CD14-positive monocyte (primary cell): ENCODE measurements around the gene TMEM35B. TPM values are rescaled to one million over a fixed set of nuclear protein-coding genes. Genes with fewer than 3 reads are reported as not detected.

ENCODE experiments used
- DNase-seq, 3 donors: peaks; one replicate each; pipeline ENCODE4 v3.0.0-alpha.2; 2011 to 2022
- H2AFZ ChIP-seq: 2 replicates; pipeline ENCODE4 v1.6.0; 2012; ENCODE audit warnings: mild to moderate bottlenecking, low read depth, low read length, inconsistent platforms; ENCODE audit not compliant: insufficient read depth, poor library complexity, severe bottlenecking
- H3K27ac ChIP-seq, 2 donors: 1 replicate in 1 of 2; 2 replicates in 1 of 2; pipeline ENCODE4 v1.5.1; 2012 to 2013; ENCODE audit warnings: low read length in 2 of 2, control low read depth in 1 of 2, inconsistent platforms in 1 of 2, low read depth in 1 of 2, mild to moderate bottlenecking in 1 of 2
- H3K27me3 ChIP-seq, 2 donors: one replicate each; pipeline versions ENCODE4 v1.6.0 to v1.6.1; 2011 to 2013; ENCODE audit warnings: low read length in 2 of 2; ENCODE audit not compliant: control insufficient read depth in 2 of 2, insufficient read depth in 2 of 2
- H3K36me3 ChIP-seq, 2 donors: replicated peaks in 1 of 2; 1 replicate in 1 of 2; 2 replicates in 1 of 2; pipeline versions ENCODE4 v1.5.1 to v1.6.1; 2012 to 2013; ENCODE audit warnings: low read length in 2 of 2, control low read depth in 1 of 2, inconsistent platforms in 1 of 2, mild to moderate bottlenecking in 1 of 2; ENCODE audit not compliant: insufficient read depth in 2 of 2, control insufficient read depth in 1 of 2
- H3K4me1 ChIP-seq, 2 donors: 1 replicate in 1 of 2; 2 replicates in 1 of 2; pipeline versions ENCODE4 v1.5.1 to v1.6.1; 2012 to 2013; ENCODE audit warnings: low read length in 2 of 2, control low read depth in 1 of 2, inconsistent platforms in 1 of 2, mild to moderate bottlenecking in 1 of 2, moderate library complexity in 1 of 2; ENCODE audit not compliant: insufficient read depth in 2 of 2, control insufficient read depth in 1 of 2
- H3K4me2 ChIP-seq: replicated peaks from 2 replicates; pipeline ENCODE3; 2012; ENCODE audit warnings: low read length, moderate library complexity, mild to moderate bottlenecking; ENCODE audit not compliant: poor library complexity, severe bottlenecking; ENCODE audit errors: extremely low read depth
- H3K4me3 ChIP-seq, 3 experiments: fragments of 200-600 bp in 1 of 3; sonication (generic) in 1 of 3; replicated peaks in 1 of 3; 1 replicate in 2 of 3; 2 replicates in 1 of 3; pipeline ENCODE4 v1.5.1; 2011 to 2013; ENCODE audit warnings: low read length in 3 of 3, mild to moderate bottlenecking in 3 of 3, control low read depth in 2 of 3, low read depth in 2 of 3, inconsistent platforms in 1 of 3, moderate library complexity in 1 of 3
- H3K79me2 ChIP-seq: 2 replicates; pipeline ENCODE4 v1.6.0; 2012; ENCODE audit warnings: mild to moderate bottlenecking, control low read depth, inconsistent platforms, low read length, moderate library complexity; ENCODE audit not compliant: insufficient read depth
- H3K9ac ChIP-seq: 2 replicates; pipeline ENCODE4 v1.6.0; 2017; ENCODE audit warnings: low read length, mild to moderate bottlenecking; ENCODE audit not compliant: insufficient read depth, poor library complexity, severe bottlenecking
- H3K9me3 ChIP-seq, 2 donors: replicated peaks in 1 of 2; 1 replicate in 1 of 2; 2 replicates in 1 of 2; pipeline versions ENCODE4 v1.5.1 to v1.6.1; 2012 to 2013; ENCODE audit warnings: low read length in 2 of 2, control low read depth in 1 of 2; ENCODE audit not compliant: control insufficient read depth in 1 of 2, insufficient read depth in 1 of 2
- H4K20me1 ChIP-seq: 2 replicates; pipeline ENCODE4 v1.6.0; 2012; ENCODE audit warnings: mild to moderate bottlenecking, low read length, control low read depth, moderate library complexity; ENCODE audit not compliant: insufficient read depth
- H3K27ac Mint-ChIP-seq, 7 donors: one replicate each; pipeline ENCODE4 v1.8.0; 2020; ENCODE audit warnings: mild to moderate bottlenecking in 7 of 7, mixed read lengths in 7 of 7, moderate library complexity in 6 of 7, inconsistent platforms in 2 of 7
- H3K27me3 Mint-ChIP-seq, 3 donors: one replicate each; pipeline ENCODE4 v1.8.0; 2021 to 2022; ENCODE audit warnings: low read depth in 3 of 3, mild to moderate bottlenecking in 3 of 3, mixed read lengths in 3 of 3, moderate library complexity in 3 of 3, inconsistent platforms in 1 of 3
- H3K36me3 Mint-ChIP-seq, 2 donors: one replicate each; pipeline ENCODE4 v1.8.0; 2020; ENCODE audit warnings: mixed read lengths in 2 of 2, inconsistent platforms in 1 of 2, mild to moderate bottlenecking in 1 of 2
- H3K4me1 Mint-ChIP-seq: one replicate; pipeline ENCODE4 v1.8.0; 2020; ENCODE audit warnings: mild to moderate bottlenecking, mixed read lengths
- H3K4me3 Mint-ChIP-seq, 2 donors: one replicate each; pipeline ENCODE4 v1.8.0; 2020; ENCODE audit warnings: mild to moderate bottlenecking in 2 of 2, mixed read lengths in 2 of 2, moderate library complexity in 1 of 2
- H3K9me3 Mint-ChIP-seq, 7 donors: one replicate each; pipeline ENCODE4 v1.8.0; 2020 to 2022; ENCODE audit warnings: mixed read lengths in 7 of 7, mild to moderate bottlenecking in 6 of 7, moderate library complexity in 6 of 7, inconsistent platforms in 2 of 7
- CTCF ChIP-seq: fragments of 200-600 bp; IDR thresholded peaks from one replicate; pipeline ENCODE4 v1.8.0; 2022; ENCODE audit warnings: antibody characterized with exemption, mild to moderate bottlenecking
- WGBS: methylation state at CpG from one replicate; pipeline ENCODE4 v1.1.5; 2013; ENCODE audit warnings: missing lambda C conversion rate; ENCODE audit not compliant: insufficient coverage; 5-methylcytosine and 5-hydroxymethylcytosine counted together
- intact Hi-C, 2 donors: fragments of 100-400 bp; cut with micrococcal nuclease; formaldehyde crosslinking; loops; one replicate each; pipeline versions ENCODE4 v1.15.0 to v1.15.1; 2023
- polyA plus RNA-seq, 3 donors: library from polyadenylated mRNA; depleted of rRNA in 1 of 3; unstranded in 2 of 3; stranded (reverse) in 1 of 3; fragments of 300-500 nt in 2 of 3; fragments of >200 nt in 1 of 3; fragmentation: Illumina TruSeq in 2 of 3; gene quantifications; 1 replicate in 2 of 3; 2 replicates in 1 of 3; pipeline ENCODE4 v1.2.3, GENCODE V29; 2012 to 2021

Gene TMEM35B
- polyA plus RNA-seq, 3 donors = 33.6 to 128 (median 102) TPM

GRCh38 chr1:34984435-34984792 is 733 bp downstream of the TMEM35B start:
- intact Hi-C loops = no loop called here
- Mint-ChIP-seq H3K27me3 (no peaks in the 10 kb centered on the region), H3K4me1 (peaks cover 22% of the 10 kb centered on the region), H3K4me3 (peak overlapping the region; percentile 96 to 99), H3K27ac (peak overlapping the region; percentile 78 to 93 (median 87)), H3K9me3 (no peaks in the 10 kb centered on the region), H3K36me3 (peaks cover 20 to 39% of the 10 kb centered on the region in 2 donors)
- no peak for TF ChIP-seq CTCF
- Histone ChIP-seq H3K4me3 (peak overlapping the region; percentile 59 to 88 (median 88)), H3K4me2 (peak overlapping the region; percentile 87), H3K9ac (peak overlapping the region; percentile 86), H3K79me2 (peaks cover 12% of the 10 kb centered on the region), H4K20me1 (peaks cover 9% of the 10 kb centered on the region), H3K27me3 (no peaks in the 10 kb centered on the region), H3K9me3 (no peaks in the 10 kb centered on the region), H3K36me3 (peaks cover 26 to 42% of the 10 kb centered on the region in 2 donors), H2AFZ (peak overlapping the region; percentile 90), H3K27ac (peak overlapping the region; percentile 64 to 88), H3K4me1 (peaks cover 13 to 20% of the 10 kb centered on the region in 2 donors)
- DNase-seq = peak in 2 of 3 donors; percentile 2 to 17
- WGBS = 0% methylated on average over 3 of the region's 4 CpGs

GRCh38 chr1:34983700-34984355 is 1.3 kb downstream of the TMEM35B start:
- H3K36me3 ChIP-seq = peaks cover 21 to 36% of the 10 kb centered on the region in 2 donors
- Mint-ChIP-seq H3K27ac (peak overlapping the region in 6 of 7 donors; percentile 78 to 93 (median 87)), H3K36me3 (peaks cover 17 to 37% of the 10 kb centered on the region in 2 donors), H3K4me1 (peaks cover 22% of the 10 kb centered on the region), H3K27me3 (no peaks in the 10 kb centered on the region), H3K4me3 (peak overlapping the region; percentile 96 to 99), H3K9me3 (no peaks in the 10 kb centered on the region)
- no peak for TF ChIP-seq CTCF
- peaks cover 12% of the 10 kb centered on the region for H3K79me2 ChIP-seq
- H3K4me1 ChIP-seq = peaks cover 13 to 20% of the 10 kb centered on the region in 2 donors
- 100% methylated on average over 2 of the region's 4 CpGs for WGBS
- H3K27ac ChIP-seq = peak overlapping the region; percentile 64 to 88
- peak overlapping the region; percentile 86 for H3K9ac ChIP-seq
- peak overlapping the region; percentile 87 for H3K4me2 ChIP-seq
- H3K9me3 ChIP-seq = no peaks in the 10 kb centered on the region
- H3K4me3 ChIP-seq = peak overlapping the region; percentile 59 to 88 (median 88)
- no peaks in the 10 kb centered on the region for H3K27me3 ChIP-seq
- H4K20me1 ChIP-seq = peaks cover 9% of the 10 kb centered on the region
- intact Hi-C loops = no loop called here
- peak overlapping the region; percentile 90 for H2AFZ ChIP-seq
- DNase-seq = peak in 1 of 3 donors; percentile 2
